SH-SY5Y (cell line): ENCODE results near the gene TATDN3.

Source experiments
- GATA2 ChIP-seq: IDR thresholded peaks from 2 replicates; pipeline ENCODE4 v1.6.1; 2011; ENCODE audit warnings: mild to moderate bottlenecking, low read depth, low read length
- GATA3 ChIP-seq: IDR thresholded peaks from 2 replicates; pipeline ENCODE4 v1.6.1; 2011; ENCODE audit warnings: low read depth, mild to moderate bottlenecking, low read length, moderate library complexity

Gene TATDN3

DNA sequence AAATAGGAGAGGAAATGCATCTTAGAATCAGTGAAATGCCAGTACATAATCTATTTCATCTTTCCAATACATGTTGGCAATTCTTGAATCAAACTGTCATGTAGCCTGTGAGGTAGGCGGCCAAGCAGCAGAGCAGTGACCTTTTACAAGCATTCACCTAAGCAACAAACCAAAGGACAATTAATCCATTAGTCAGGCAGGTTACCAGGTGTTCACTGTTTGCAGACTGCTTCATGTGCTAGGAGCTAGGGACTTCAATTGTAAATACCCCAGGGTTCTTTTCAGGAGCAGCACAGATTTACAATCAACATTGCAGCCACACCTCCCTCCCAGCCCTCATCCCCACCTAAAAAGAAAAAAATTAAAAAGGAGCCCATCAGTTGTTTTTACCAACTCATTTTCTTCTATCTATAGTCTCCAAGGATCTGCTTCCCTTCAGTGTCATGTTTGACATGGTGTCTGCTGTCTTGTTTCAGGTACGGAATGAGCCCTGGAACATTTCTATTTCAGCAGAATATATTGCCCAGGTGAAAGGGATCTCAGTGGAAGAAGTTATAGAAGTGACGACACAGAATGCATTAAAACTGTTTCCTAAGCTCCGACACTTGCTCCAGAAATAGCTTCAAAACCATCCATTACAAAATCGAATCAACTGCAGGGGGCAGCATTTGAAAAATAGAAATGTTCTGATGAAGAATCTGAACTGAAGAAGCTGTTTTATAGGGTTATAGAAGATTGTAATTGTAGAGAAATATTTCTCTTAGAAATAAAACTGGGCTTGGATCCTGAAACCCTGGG lies 23.0 kb downstream of the TATDN3 start:
- TF ChIP-seq GATA3 (no peak), GATA2 (no peak)

DNA sequence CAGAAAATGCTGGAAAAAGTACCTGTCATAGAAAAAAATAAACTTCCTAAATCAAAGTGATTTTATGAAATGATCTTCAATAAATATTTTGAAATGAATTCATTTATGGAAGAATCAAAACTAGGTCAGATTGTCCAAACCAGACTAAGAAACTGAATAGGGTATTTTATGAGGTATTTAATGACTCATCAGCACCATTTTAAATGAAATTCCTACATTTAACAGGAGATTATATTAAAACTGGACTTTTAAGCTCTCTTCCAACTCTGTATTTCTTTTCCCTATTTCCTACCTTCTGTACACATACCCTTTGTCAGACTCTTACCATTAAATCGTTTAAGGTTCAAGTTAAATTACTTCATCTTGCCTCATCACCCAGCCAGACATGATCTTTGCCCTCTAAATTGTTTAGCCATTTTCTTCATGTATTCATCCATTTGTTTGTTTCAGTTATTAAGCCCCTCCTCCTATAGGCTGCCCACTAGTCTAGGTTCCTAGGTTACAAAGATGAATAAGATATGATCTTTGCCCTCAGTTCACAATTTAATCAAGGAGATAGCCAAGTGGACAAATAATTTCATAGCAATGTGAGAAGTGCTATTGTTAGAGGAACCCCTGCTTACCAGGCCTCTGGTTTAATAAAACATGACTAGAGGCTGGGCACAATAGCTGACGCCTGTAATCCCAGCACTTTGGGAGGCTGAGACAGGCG lies 25.0 kb downstream of the TATDN3 start:
- TF ChIP-seq GATA2 (no peak), GATA3 (no peak)

DNA sequence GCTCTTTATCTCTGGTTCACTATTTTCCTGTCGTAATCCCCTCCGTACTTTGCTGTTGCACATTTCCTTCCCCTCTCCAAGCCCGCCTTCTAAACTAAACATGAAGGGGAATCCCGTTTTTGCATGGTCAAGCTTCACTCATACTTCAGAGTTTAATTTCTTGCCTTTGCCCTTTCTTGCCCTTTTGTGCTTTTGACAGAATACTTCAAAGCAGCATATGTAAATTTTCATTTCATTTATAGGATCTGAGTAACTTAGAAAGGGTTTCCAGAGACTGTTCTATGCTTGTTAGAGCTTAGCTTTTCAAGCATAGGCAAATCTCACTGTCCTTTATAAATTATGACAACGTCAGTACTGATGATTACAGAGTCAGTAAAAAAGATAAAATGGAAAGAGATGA lies 28.0 kb downstream of the TATDN3 start:
- no peak for TF ChIP-seq GATA2
- TF ChIP-seq GATA3 = no peak

DNA sequence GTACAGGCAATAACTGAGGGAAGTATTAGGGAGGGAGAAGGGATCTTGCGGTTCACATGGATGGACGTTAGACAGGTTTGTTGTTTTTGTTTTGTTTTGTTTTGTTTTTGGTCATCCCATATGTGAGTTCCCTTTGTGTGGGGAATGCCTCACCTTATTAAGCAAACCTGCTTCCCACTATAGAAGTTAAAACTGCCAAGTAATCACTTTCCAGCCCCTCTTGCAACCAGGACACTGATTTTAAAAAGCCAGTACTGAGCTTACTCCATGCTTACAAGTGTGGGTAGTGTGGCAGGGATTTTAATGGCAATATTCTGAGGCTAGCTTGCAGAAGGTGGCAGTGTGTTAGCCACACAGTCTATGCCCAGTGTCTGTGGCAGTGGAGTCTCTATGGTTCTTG lies 29.3 kb downstream of the TATDN3 start:
- TF ChIP-seq GATA3 = no peak
- no peak for TF ChIP-seq GATA2

DNA sequence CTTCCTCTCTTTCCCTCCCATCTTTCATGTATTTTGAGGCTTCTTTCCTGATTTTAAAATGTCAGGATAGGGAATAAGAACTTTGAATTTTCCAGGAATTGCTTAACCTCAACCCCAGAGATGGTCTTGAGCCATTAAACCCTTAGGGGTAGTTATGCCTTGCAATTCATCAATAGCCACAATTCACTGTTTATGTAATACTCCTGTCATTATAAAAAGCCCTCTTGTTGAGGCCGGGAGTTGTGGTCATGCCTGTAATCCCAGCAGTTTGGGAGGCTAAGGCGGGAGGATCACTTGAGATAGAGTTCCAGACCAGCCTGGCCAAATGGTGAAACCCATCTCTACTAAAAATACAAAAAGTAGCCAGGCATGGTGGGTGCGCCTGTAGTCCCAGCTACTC lies 31.3 kb downstream of the TATDN3 start:
- TF ChIP-seq GATA3 (no peak), GATA2 (no peak)

DNA sequence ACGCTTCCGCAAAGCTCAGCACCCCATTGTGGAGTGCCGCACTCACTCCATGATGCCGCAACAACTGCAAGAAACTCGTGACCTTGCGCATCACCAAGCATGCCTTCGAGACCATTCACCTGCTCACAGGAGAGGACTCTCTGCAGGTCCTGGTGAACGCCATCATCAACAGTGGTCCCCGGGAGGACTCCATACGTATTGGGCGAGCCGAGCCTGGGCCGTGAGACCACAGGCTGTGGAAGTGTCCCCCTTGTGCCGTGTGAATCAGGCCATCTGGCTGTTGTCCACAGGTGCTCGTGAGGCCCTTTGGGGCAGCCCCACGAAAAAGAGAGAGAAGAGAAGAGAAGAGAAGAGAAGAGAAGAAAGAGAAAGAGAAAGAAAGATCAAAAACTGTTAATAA lies 32.5 kb downstream of the TATDN3 start:
- TF ChIP-seq GATA3 = no peak
- TF ChIP-seq GATA2 = no peak

DNA sequence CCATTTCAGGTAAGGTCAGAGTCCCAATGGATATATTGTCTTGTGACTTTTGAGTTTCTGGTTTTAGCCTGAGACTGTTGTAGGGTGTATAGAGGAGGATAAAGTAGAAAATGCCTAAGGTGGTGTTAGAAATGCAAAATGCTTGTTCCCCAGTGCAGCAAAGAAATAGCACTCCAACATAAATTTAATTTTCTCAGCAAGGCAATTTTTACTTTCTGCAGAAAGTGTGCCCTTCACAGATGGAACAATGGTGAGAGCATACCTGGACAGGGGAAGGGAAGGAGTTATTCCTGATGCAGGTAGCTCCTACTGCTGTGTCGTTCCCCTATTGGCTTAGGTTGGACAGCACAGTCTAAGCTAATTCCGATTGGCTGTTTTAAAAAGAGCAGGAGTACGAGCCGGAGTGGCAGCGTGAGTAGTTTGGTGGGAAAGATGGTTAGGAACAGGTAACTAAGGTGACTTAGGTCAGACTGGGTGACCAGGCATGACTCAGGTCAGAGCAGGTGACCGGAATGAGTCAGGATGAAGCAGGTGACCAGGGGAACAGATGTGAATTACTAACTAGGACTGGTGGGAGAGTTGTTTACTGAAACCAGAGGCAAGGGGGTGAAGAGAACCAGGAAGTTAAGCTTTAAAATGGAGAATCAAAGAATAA lies 34.2 kb downstream of the TATDN3 start:
- no peak for TF ChIP-seq GATA2
- TF ChIP-seq GATA3 = no peak

DNA sequence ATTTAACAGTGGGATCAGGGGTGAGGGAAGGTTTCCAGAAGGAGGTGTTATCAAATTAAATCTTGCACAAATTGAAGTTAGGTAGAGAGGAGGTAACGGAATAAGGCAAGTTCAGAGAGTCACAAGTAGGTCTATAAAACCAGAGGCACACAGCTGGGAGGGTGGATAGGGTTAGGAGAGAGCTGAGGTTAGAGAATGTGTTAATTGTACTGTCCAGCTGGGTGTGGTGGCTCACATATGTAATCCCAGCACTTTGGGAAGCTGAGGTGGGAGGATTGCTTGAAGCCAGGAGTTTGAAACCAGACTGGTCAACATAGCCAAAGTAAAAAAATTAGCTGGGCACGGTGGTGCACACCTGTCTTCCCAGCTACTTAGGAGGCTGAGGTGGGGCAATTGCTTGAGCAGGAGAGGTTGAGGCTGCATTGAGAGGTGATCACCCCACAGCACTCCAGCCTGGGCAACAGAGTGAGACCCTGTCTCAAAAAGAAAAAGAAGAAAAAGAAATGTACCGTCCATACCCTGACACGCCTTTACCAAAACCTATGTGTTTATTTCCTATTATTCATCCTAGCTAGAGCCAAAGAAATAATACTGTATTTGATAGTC lies 35.6 kb downstream of the TATDN3 start:
- TF ChIP-seq GATA2 (no peak), GATA3 (no peak)

DNA sequence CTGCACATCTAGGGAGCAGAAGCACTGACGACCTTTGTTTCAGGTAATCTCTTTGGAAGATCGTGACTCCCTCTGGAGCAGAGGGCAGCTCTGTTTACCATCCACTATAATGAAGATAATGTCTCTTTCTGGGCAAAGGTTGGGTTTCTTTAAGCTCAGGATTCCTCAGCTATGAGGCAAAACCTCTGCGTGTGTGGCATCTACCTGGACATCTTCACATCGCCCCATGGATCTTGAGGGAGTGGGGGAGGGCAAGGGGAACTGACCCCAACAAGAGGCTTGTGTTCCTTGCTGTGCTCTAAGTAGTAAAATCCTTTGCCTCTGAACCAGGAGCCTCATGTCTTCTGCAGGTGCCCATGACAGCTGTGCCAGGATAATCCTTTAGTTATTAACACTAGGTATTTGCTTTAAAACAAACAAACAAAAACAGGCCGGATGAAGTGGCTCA lies 36.2 kb downstream of the TATDN3 start:
- no peak for TF ChIP-seq GATA3
- no peak for TF ChIP-seq GATA2

DNA sequence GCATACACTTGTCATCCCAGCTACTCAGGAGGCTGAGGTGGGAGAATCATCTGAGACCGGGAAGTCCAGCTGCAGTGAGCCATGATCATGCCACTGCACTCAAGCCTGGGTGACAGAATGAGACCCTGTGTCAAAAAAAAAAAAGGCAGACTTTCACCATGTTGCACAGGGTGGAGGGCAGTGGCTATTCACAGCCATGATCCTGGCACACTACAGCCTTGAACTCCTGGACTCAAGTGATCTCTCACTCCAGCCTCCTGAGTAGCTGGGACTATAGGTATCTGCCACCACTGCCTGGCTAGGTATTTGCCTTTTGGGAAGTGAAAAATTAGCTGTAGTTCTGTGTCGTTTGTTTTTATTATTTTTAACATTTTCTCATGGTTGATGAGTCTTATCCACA lies 36.7 kb downstream of the TATDN3 start:
- TF ChIP-seq GATA2 (no peak), GATA3 (no peak)

DNA sequence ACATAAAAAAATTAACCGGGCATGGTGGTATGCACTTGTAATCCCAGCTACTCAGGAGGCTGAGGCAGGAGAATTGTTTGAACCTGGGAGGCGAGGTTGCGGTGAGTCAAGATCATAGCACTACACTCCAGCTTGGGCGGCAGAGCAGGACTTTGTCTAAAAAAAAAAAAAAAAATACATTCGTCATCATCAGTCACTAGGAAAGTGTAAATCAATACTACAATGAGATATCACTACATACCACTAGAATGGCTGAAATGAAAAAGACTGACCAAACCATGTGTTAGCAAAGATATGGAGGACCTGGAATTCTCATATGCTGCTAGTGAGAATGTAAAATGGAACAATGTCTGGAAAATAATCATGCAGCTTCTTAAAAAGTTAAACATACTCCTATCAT lies 46.5 kb downstream of the TATDN3 start:
- TF ChIP-seq GATA2 (no peak), GATA3 (no peak)

DNA sequence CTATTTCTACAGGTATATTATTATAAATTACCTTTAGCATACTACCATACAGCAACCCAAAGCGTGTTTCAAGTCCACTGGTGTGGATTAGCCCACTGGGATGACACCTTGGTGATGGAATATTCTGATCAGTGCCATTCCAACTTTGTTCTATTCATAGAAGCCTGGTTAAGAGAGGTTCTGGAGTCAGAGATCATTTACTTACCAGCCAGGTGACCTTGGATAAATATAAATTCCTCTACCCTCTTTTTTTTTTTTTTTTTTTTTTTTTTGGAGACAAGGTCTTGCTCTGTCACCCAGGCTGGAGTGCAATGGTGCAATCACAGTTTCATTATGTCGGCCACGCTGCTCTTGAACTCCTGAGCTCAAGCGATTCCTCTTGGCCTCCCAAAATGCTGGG lies 55.9 kb downstream of the TATDN3 start, which contains the start of gene SPATA45:
TSS of gene SPATA45 (minus strand) at position 101 of the 400 bp plus-strand sequence. CDS start 11,500 bp downstream, outside the sequence.
- TF ChIP-seq GATA3 (no peak), GATA2 (no peak)

DNA sequence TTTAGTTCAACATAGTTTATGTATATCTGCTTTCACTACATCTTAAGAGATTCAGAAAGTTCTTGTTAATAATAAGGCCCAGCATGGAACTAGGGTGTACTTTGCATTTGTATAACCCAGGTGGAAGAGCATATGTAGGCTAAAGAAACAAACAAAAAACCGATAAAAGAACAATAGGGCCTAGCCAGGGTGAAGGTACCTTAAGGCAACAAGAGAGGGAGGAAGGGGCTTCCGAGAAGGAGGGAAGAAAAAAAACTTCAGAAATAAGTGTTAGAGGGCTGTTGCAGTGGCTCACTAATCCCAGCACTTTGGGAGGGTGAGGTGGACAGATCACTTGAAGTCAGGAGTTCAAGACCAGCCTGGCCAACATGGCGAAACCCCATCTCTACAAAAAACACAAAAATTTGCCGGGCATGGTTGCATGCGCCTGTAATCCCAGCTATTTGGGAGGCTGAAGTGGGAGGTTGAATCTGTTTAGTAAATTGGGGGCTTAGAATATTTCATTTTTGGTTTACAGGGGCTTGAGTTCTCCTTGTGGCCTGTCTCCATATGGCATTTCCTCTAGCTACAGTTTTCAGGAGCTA lies 60.5 kb downstream of the TATDN3 start:
- TF ChIP-seq GATA3 (no peak), GATA2 (no peak)

DNA sequence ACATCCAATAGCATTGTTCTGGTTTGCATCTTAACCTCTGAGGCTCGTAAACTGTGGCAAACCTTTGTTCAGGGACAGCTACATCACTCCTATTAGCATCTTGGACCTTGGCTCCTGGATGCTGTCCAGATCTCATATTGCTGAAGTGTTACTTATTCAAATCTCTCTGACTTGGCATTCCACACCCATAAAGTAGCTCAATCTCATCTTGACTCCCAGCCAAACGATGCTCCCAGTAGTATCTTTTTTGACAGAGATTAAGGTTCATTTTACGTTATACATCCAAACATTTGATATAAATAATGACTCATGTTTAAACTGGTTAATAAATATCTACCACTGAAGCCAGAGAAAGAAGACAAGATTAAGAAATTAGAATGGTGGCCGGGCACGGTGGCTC lies 62.0 kb downstream of the TATDN3 start:
- no peak for TF ChIP-seq GATA2
- TF ChIP-seq GATA3 = no peak

DNA sequence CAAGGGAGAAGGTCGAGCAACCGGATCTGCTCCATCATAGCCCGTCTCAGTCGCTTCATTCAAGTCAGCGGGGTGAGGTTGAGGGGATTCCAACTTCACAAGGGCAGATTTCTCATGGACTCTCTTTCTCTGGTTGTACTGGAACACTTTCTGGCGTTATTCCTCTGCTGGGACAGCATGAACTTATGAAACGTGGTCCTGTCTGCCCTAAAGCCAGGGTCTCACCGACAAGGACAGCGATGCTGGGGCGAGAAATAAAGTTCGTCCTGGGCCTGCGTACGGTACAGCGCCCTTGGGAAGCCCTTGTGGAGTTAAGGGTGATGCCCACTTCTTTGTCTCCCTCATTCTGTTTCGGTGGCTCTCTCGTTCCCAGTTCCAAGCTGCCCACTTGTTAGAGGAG lies 65.1 kb downstream of the TATDN3 start:
- TF ChIP-seq GATA2 = no peak
- TF ChIP-seq GATA3 = no peak
